Testis (tissue), 3 donors: ENCODE results near the gene BOLL. TPM values are rescaled to one million over a fixed set of nuclear protein-coding genes. Genes with fewer than 3 reads are reported as not detected.
"Not testable (repeated sequence)": the region's sequence is repeated elsewhere in the genome, so short reads cannot be mapped to it uniquely, and the experiment has no call there.

Experiments
- DNase-seq: peaks from one replicate; pipeline ENCODE4 v3.0.0-alpha.2; 2019
- H3K27ac ChIP-seq, 2 donors: fragments of 200-600 bp; sonication (generic); one replicate each; pipeline ENCODE4 v1.5.1; 2019
- H3K27me3 ChIP-seq: fragments of 200-600 bp; sonication (generic); one replicate; pipeline ENCODE4 v1.5.1; 2019
- H3K36me3 ChIP-seq: fragments of 200-600 bp; sonication (generic); one replicate; pipeline ENCODE4 v1.5.1; 2017; ENCODE audit warnings: low read depth; ENCODE audit errors: missing control alignments
- H3K4me1 ChIP-seq: fragments of 200-600 bp; sonication (generic); one replicate; pipeline ENCODE4 v1.5.1; 2019
- H3K4me3 ChIP-seq, 2 donors: fragments of 200-600 bp; sonication (generic); one replicate each; pipeline ENCODE4 v1.5.1; 2017 to 2019
- H3K9me3 ChIP-seq: fragments of 200-600 bp; sonication (generic); one replicate; pipeline ENCODE4 v1.5.1; 2017
- CTCF ChIP-seq, 3 experiments: fragments of 450-650 bp in 2 of 3; fragments of 200-600 bp in 1 of 3; sonication (generic) in 1 of 3; IDR thresholded peaks; one replicate each; pipeline ENCODE4 v1.5.1; 2016 to 2019; ENCODE audit warnings: antibody characterized with exemption in 3 of 3, mild to moderate bottlenecking in 2 of 3, moderate library complexity in 1 of 3
- POLR2A ChIP-seq: fragments of 450-650 bp; IDR thresholded peaks from one replicate; pipeline ENCODE4 v1.6.1; 2017; ENCODE audit warnings: antibody characterized with exemption, mild to moderate bottlenecking, moderate library complexity
- whole genome bisulfite sequencing, 2 donors: methylation state at CpG; one replicate each; pipeline ENCODE4 v1.1.5; 2018; 5-methylcytosine and 5-hydroxymethylcytosine counted together
- intact Hi-C: fragments of 100-400 bp; cut with DNase I; formaldehyde crosslinking; loops from one replicate; pipeline ENCODE4 v1.15.1; 2023; ENCODE audit warnings: low total_unique reads
- polyA plus RNA-seq: library from polyadenylated mRNA; stranded (reverse); fragments of 350-450 nt; fragmentation: Illumina TruSeq; extraction: RNeasy Lipid Tissue Mini Kit (QIAGEN cat#74804); gene quantifications from one replicate; pipeline ENCODE4 v1.2.3, GENCODE V29; 2014; ENCODE audit warnings: low read depth, low replicate concordance; ENCODE audit not compliant: insufficient read depth
- total RNA-seq, 2 donors: library from RNA; depleted of rRNA; stranded (reverse); fragments of >200 nt; gene quantifications; one replicate each; pipeline ENCODE4 v1.2.3, GENCODE V29; 2016

The BOLL gene
- total and polyA plus RNA-seq, 3 donors from 2014 or later = 51.0 to 256 (median 65.0) TPM

GRCh38 chr2:197777823-197778407, 7.2 kb downstream of the BOLL start:
- H3K27me3 ChIP-seq = no peaks in the 10 kb centered on the region
- intact Hi-C loops = no loop called here
- H3K4me3 ChIP-seq = no peak overlapping the region
- no peaks in the 10 kb centered on the region for H3K4me1 ChIP-seq
- 43 to 44% methylated on average over 4 of the region's 4 CpGs for WGBS, 2 donors
- DNase-seq = no peak
- H3K9me3 ChIP-seq = no peaks in the 10 kb centered on the region
- H3K27ac ChIP-seq = no peak overlapping the region
- no peaks in the 10 kb centered on the region for H3K36me3 ChIP-seq
- TF ChIP-seq CTCF (IDR thresholded peaks at IDR 0.05) (peak; percentile 41 to 61 (median 55)), POLR2A (no peak)

- 80 to 91% methylated on average over 2 to 3 of the region's 3 CpGs for WGBS, 2 donors
- no peak for DNase-seq
- Histone ChIP-seq H3K36me3 (no peaks in the 10 kb centered on the region), H3K27ac (no peak overlapping the region), H3K9me3 (no peaks in the 10 kb centered on the region), H3K4me3 (no peak overlapping the region), H3K27me3 (no peaks in the 10 kb centered on the region), H3K4me1 (no peaks in the 10 kb centered on the region)
- intact Hi-C loops = no loop called here
- TF ChIP-seq CTCF (IDR thresholded peaks at IDR 0.05) = no peak
- no peak for TF ChIP-seq POLR2A
Measured at GRCh38 chr2:197760293-197760657, 24.8 kb downstream of the BOLL start.

- no peaks in the 10 kb centered on the region for H3K4me1 ChIP-seq
- H3K4me3 ChIP-seq = no peak overlapping the region
- DNase-seq = no peak
- H3K36me3 ChIP-seq = no peaks in the 10 kb centered on the region
- 81 to 84% methylated on average over 6 to 10 of the region's 11 CpGs for WGBS, 2 donors
- H3K27ac ChIP-seq = no peak overlapping the region
- H3K27me3 ChIP-seq = no peaks in the 10 kb centered on the region
- no peaks in the 10 kb centered on the region for H3K9me3 ChIP-seq
- TF ChIP-seq POLR2A (no peak), CTCF (IDR thresholded peaks at IDR 0.05) (no peak)
- intact Hi-C loops = no loop called here
Measured at GRCh38 chr2:197759625-197760292, 25.4 kb downstream of the BOLL start.

- intact Hi-C loops = no loop called here
- WGBS, 2 donors = 68 to 72% methylated on average over 4 of the region's 4 CpGs
- no peaks in the 10 kb centered on the region for H3K27me3 ChIP-seq
- H3K9me3 ChIP-seq = no peaks in the 10 kb centered on the region
- H3K4me3 ChIP-seq = no peak overlapping the region
- TF ChIP-seq POLR2A (no peak), CTCF (IDR thresholded peaks at IDR 0.05) (no peak)
- no peaks in the 10 kb centered on the region for H3K4me1 ChIP-seq
- H3K36me3 ChIP-seq = no peaks in the 10 kb centered on the region
- H3K27ac ChIP-seq = no peak overlapping the region
- no peak for DNase-seq
Measured at GRCh38 chr2:197759013-197759412, 26.1 kb downstream of the BOLL start.

- no peaks in the 10 kb centered on the region for H3K4me1 ChIP-seq
- intact Hi-C loops = no loop called here
- TF ChIP-seq CTCF (IDR thresholded peaks at IDR 0.05) (no peak), POLR2A (no peak)
- H3K4me3 ChIP-seq = no peak overlapping the region
- DNase-seq = no peak
- H3K9me3 ChIP-seq = no peaks in the 10 kb centered on the region
- H3K27me3 ChIP-seq = no peaks in the 10 kb centered on the region
- no peaks in the 10 kb centered on the region for H3K36me3 ChIP-seq
- H3K27ac ChIP-seq = no peak overlapping the region
Measured at GRCh38 chr2:197740200-197740599, 44.9 kb downstream of the BOLL start.

- 74 to 84% methylated on average over 24 to 27 of the region's 32 CpGs for WGBS, 2 donors
- H3K27ac ChIP-seq, H3K4me3 ChIP-seq, DNase-seq, H3K36me3 ChIP-seq, intact Hi-C loops, H3K9me3 ChIP-seq, H3K4me1 ChIP-seq, H3K27me3 ChIP-seq: not testable (repeated sequence)
Measured at GRCh38 chr2:197728555-197729544, 56.3 kb downstream of the BOLL start.
